ENCODE results near the gene DNAJC12. TPM values are rescaled to one million over a fixed set of nuclear protein-coding genes. Genes with fewer than 3 reads are reported as not detected.

The DNAJC12 gene
- total and polyA plus RNA-seq, 7 experiments from 2014 or later: 0.61 to 7.2 TPM; not detected in 5

- Histone ChIP-seq H3K27ac (ENCODE audit: low read depth, low read length) (no peak overlapping the region), H3K27me3 (ENCODE audit: control insufficient read depth in 2 of 2, insufficient read depth in 2 of 2, low read length in 2 of 2) (no peaks in the 10 kb centered on the region), H3K36me3 (ENCODE audit: control insufficient read depth in 2 of 3, insufficient read depth in 3 of 3, low read length in 3 of 3) (no peaks in the 10 kb centered on the region), H3K9me3 (ENCODE audit: control insufficient read depth in 2 of 3, low read length in 3 of 3) (no peaks in the 10 kb centered on the region), H3K4me1 (ENCODE audit: control insufficient read depth in 2 of 2, insufficient read depth in 2 of 2, low read length in 2 of 2) (no peaks in the 10 kb centered on the region), H3K4me3 (ENCODE audit: low read length) (no peak overlapping the region)
- CTCF ChIA-PET: interaction anchor here (0.6 to 4.8 kb wide), 4 partner anchors 55 to 115 kb away, joined by 3 to 155 read pairs (median 5); partner anchors contain the start of gene CTNNA3
- H3K36me3 Mint-ChIP-seq: peaks cover 0 to 9% (median 0%) of the 10 kb centered on the region in 5 donors
- POLR2A ChIA-PET: no interaction called here
- H3K4me1 Mint-ChIP-seq: peaks cover 5 to 41% (median 6%) of the 10 kb centered on the region in 7 donors
- H3K4me3 Mint-ChIP-seq: no peak overlapping the region
- intact Hi-C loops (cut with micrococcal nuclease): no loop called here
- H3K27ac Mint-ChIP-seq: no peak overlapping the region
- no peaks in the 10 kb centered on the region for H3K9me3 Mint-ChIP-seq
- no peaks in the 10 kb centered on the region for H3K27me3 Mint-ChIP-seq
- ATAC-seq (no peak), DNase-seq (no peak)
These were observed 61.6 kb downstream of the DNAJC12 start for GRCh38 chr10:67776371-67776770.

- Histone ChIP-seq H3K4me1 (ENCODE audit: control insufficient read depth in 2 of 2, insufficient read depth in 2 of 2, low read length in 2 of 2) (no peaks in the 10 kb centered on the region), H3K9me3 (ENCODE audit: control insufficient read depth in 2 of 3, low read length in 3 of 3) (no peaks in the 10 kb centered on the region), H3K27ac (ENCODE audit: low read depth, low read length) (no peak overlapping the region), H3K4me3 (ENCODE audit: low read length) (no peak overlapping the region), H3K36me3 (ENCODE audit: control insufficient read depth in 2 of 3, insufficient read depth in 3 of 3, low read length in 3 of 3) (no peaks in the 10 kb centered on the region), H3K27me3 (ENCODE audit: control insufficient read depth in 2 of 2, insufficient read depth in 2 of 2, low read length in 2 of 2) (no peaks in the 10 kb centered on the region)
- no peak overlapping the region for H3K4me3 Mint-ChIP-seq
- CTCF ChIA-PET: interaction anchor here (0.9 kb wide), 1 partner anchor 78 kb away, joined by 3 read pairs; no protein-coding TSS in a partner anchor
- DNase-seq (no peak), ATAC-seq (no peak)
- H3K36me3 Mint-ChIP-seq: peaks cover 0 to 9% (median 0%) of the 10 kb centered on the region in 5 donors
- no peaks in the 10 kb centered on the region for H3K27me3 Mint-ChIP-seq
- no peaks in the 10 kb centered on the region for H3K9me3 Mint-ChIP-seq
- peaks cover 5 to 44% (median 6%) of the 10 kb centered on the region in 7 donors for H3K4me1 Mint-ChIP-seq
- no peak overlapping the region for H3K27ac Mint-ChIP-seq
- POLR2A ChIA-PET: interaction anchor here (1.0 kb wide), 1 partner anchor 9 kb away, joined by 3 read pairs; no protein-coding TSS in a partner anchor
- intact Hi-C loops (cut with micrococcal nuclease): no loop called here
These were observed 62.7 kb downstream of the DNAJC12 start for GRCh38 chr10:67775279-67775678.

GRCh38 chr10:67772894-67773511, 65.0 kb downstream of the DNAJC12 start:
- Histone ChIP-seq H3K4me1 (ENCODE audit: control insufficient read depth in 2 of 2, insufficient read depth in 2 of 2, low read length in 2 of 2) (no peaks in the 10 kb centered on the region), H3K27me3 (ENCODE audit: control insufficient read depth in 2 of 2, insufficient read depth in 2 of 2, low read length in 2 of 2) (no peaks in the 10 kb centered on the region), H3K4me3 (ENCODE audit: low read length) (no peak overlapping the region), H3K27ac (ENCODE audit: low read depth, low read length) (no peak overlapping the region), H3K9me3 (ENCODE audit: control insufficient read depth in 2 of 3, low read length in 3 of 3) (no peaks in the 10 kb centered on the region), H3K36me3 (ENCODE audit: control insufficient read depth in 2 of 3, insufficient read depth in 3 of 3, low read length in 3 of 3) (no peaks in the 10 kb centered on the region)
- Mint-ChIP-seq H3K9me3 (no peaks in the 10 kb centered on the region), H3K27ac (peak overlapping the region in 1 of 9 donors; percentile 50), H3K4me3 (peak overlapping the region in 1 of 10 donors; percentile 21), H3K27me3 (no peaks in the 10 kb centered on the region), H3K36me3 (peaks cover 0 to 11% (median 0%) of the 10 kb centered on the region in 5 donors), H3K4me1 (peaks cover 0 to 42% (median 0%) of the 10 kb centered on the region in 7 donors)
- DNase-seq (no peak), ATAC-seq (peak; percentile 87)
- POLR2A ChIA-PET: interaction anchor here (1.2 kb wide), 1 partner anchor 9 kb away, joined by 6 read pairs; no protein-coding TSS in a partner anchor
- intact Hi-C loops (cut with micrococcal nuclease): no loop called here
- CTCF ChIA-PET: interaction anchor here (1.0 kb wide), 1 partner anchor 75 kb away, joined by 5 read pairs; no protein-coding TSS in a partner anchor

- no peak overlapping the region for H3K4me3 ChIP-seq (ENCODE audit: low read length)
- no peaks in the 10 kb centered on the region for H3K4me1 ChIP-seq (ENCODE audit: control insufficient read depth in 2 of 2, insufficient read depth in 2 of 2, low read length in 2 of 2)
- ATAC-seq (no peak), DNase-seq (no peak)
- peaks cover 0 to 44% (median 0%) of the 10 kb centered on the region in 7 donors for H3K4me1 Mint-ChIP-seq
- ChIA-PET CTCF (no interaction called here), POLR2A (interaction anchor here (0.9 kb wide), 1 partner anchor 560 kb away, joined by 3 read pairs; the partner anchor contains the start of gene HNRNPH3)
- H3K36me3 ChIP-seq (ENCODE audit: control insufficient read depth in 2 of 3, insufficient read depth in 3 of 3, low read length in 3 of 3): no peaks in the 10 kb centered on the region
- intact Hi-C loops (cut with micrococcal nuclease): no loop called here
- no peak overlapping the region for H3K27ac ChIP-seq (ENCODE audit: low read depth, low read length)
- no peaks in the 10 kb centered on the region for H3K9me3 ChIP-seq (ENCODE audit: control insufficient read depth in 2 of 3, low read length in 3 of 3)
- H3K9me3 Mint-ChIP-seq: no peaks in the 10 kb centered on the region
- no peaks in the 10 kb centered on the region for H3K27me3 ChIP-seq (ENCODE audit: control insufficient read depth in 2 of 2, insufficient read depth in 2 of 2, low read length in 2 of 2)
- peaks cover 0 to 11% (median 0%) of the 10 kb centered on the region in 5 donors for H3K36me3 Mint-ChIP-seq
- H3K27ac Mint-ChIP-seq: no peak overlapping the region
- no peaks in the 10 kb centered on the region for H3K27me3 Mint-ChIP-seq
- no peak overlapping the region for H3K4me3 Mint-ChIP-seq
These were observed 65.8 kb downstream of the DNAJC12 start for GRCh38 chr10:67772151-67772550.

- Mint-ChIP-seq H3K4me1 (peaks cover 0 to 48% (median 0%) of the 10 kb centered on the region in 7 donors), H3K36me3 (peaks cover 0 to 11% (median 0%) of the 10 kb centered on the region in 5 donors), H3K27ac (peak overlapping the region in 1 of 9 donors; percentile 93), H3K4me3 (peak overlapping the region in 1 of 10 donors; percentile 79), H3K27me3 (no peaks in the 10 kb centered on the region), H3K9me3 (no peaks in the 10 kb centered on the region)
- DNase-seq (no peak), ATAC-seq (no peak)
- intact Hi-C loops (cut with micrococcal nuclease): no loop called here
- Histone ChIP-seq H3K4me3 (ENCODE audit: low read length) (no peak overlapping the region), H3K36me3 (ENCODE audit: control insufficient read depth in 2 of 3, insufficient read depth in 3 of 3, low read length in 3 of 3) (no peaks in the 10 kb centered on the region), H3K27me3 (ENCODE audit: control insufficient read depth in 2 of 2, insufficient read depth in 2 of 2, low read length in 2 of 2) (no peaks in the 10 kb centered on the region), H3K4me1 (ENCODE audit: control insufficient read depth in 2 of 2, insufficient read depth in 2 of 2, low read length in 2 of 2) (no peaks in the 10 kb centered on the region), H3K9me3 (ENCODE audit: control insufficient read depth in 2 of 3, low read length in 3 of 3) (no peaks in the 10 kb centered on the region), H3K27ac (ENCODE audit: low read depth, low read length) (no peak overlapping the region)
- CTCF ChIA-PET: interaction anchor here (1.1 to 1.3 kb wide), 2 partner anchors 9 to 74 kb away, joined by 3 to 7 read pairs; no protein-coding TSS in a partner anchor
- POLR2A ChIA-PET: interaction anchor here (0.9 to 1.4 kb wide), 3 partner anchors 10 to 561 kb away, joined by 3 read pairs; partner anchors contain the start of gene HNRNPH3
These were observed 66.8 kb downstream of the DNAJC12 start for GRCh38 chr10:67771200-67771599.

GRCh38 chr10:67770537-67770936, 67.5 kb downstream of the DNAJC12 start:
- intact Hi-C loops (cut with micrococcal nuclease): no loop called here
- peaks cover 0 to 11% (median 0%) of the 10 kb centered on the region in 5 donors for H3K36me3 Mint-ChIP-seq
- H3K27me3 Mint-ChIP-seq: no peaks in the 10 kb centered on the region
- H3K4me3 ChIP-seq (ENCODE audit: low read length): no peak overlapping the region
- DNase-seq (no peak), ATAC-seq (no peak)
- H3K4me1 ChIP-seq (ENCODE audit: control insufficient read depth in 2 of 2, insufficient read depth in 2 of 2, low read length in 2 of 2): no peaks in the 10 kb centered on the region
- no peak overlapping the region for H3K27ac ChIP-seq (ENCODE audit: low read depth, low read length)
- no peaks in the 10 kb centered on the region for H3K36me3 ChIP-seq (ENCODE audit: control insufficient read depth in 2 of 3, insufficient read depth in 3 of 3, low read length in 3 of 3)
- ChIA-PET CTCF (interaction anchor here (1.1 to 1.3 kb wide), 2 partner anchors 9 to 73 kb away, joined by 3 to 7 read pairs; no protein-coding TSS in a partner anchor), POLR2A (interaction anchor here (0.9 to 1.4 kb wide), 2 partner anchors 9 to 115 kb away, joined by 3 read pairs; no protein-coding TSS in a partner anchor)
- peaks cover 0 to 52% (median 3%) of the 10 kb centered on the region in 7 donors for H3K4me1 Mint-ChIP-seq
- H3K27me3 ChIP-seq (ENCODE audit: control insufficient read depth in 2 of 2, insufficient read depth in 2 of 2, low read length in 2 of 2): no peaks in the 10 kb centered on the region
- no peak overlapping the region for H3K27ac Mint-ChIP-seq
- H3K9me3 ChIP-seq (ENCODE audit: control insufficient read depth in 2 of 3, low read length in 3 of 3): no peaks in the 10 kb centered on the region
- H3K9me3 Mint-ChIP-seq: no peaks in the 10 kb centered on the region
- H3K4me3 Mint-ChIP-seq: peak overlapping the region in 1 of 10 donors; percentile 20
